A673 (cell line): ENCODE measurements around the gene MSI2. TPM values are rescaled to one million over a fixed set of nuclear protein-coding genes. Genes with fewer than 3 reads are reported as not detected.

Source experiments
- BruUV-seq: library from RNA; stranded (reverse); fragments of 400-500 nt; replicated peaks from 2 replicates; lab custom pipeline; 2021; lab: Mats Ljungman, UMichigan
- CTCF ChIA-PET: fragments of 300-600 bp; sonication (Branson Sonifier 250); formaldehyde crosslinking; loops from one replicate; lab custom pipeline; 2022; ENCODE audit warnings: antibody characterized with exemption; lab: Charles Lee
- POLR2A ChIA-PET: fragments of 300-600 bp; sonication (Branson Sonifier 250); formaldehyde crosslinking; loops from one replicate; lab custom pipeline; 2022; ENCODE audit warnings: antibody characterized with exemption; ENCODE audit not compliant: low non-redundant PET; lab: Charles Lee
- DNase-seq: peaks from one replicate; pipeline ENCODE4 v3.0.0-alpha.2; 2015; ENCODE audit warnings: low spot score
- H3K27ac ChIP-seq: fragments of 200-600 bp; sonication (generic); 2 replicates; pipeline ENCODE4 v1.5.1; 2016; ENCODE audit warnings: mixed run types, low read depth, mild to moderate bottlenecking, mixed read lengths, antibody characterized with exemption, low read length; ENCODE audit not compliant: poor library complexity, severe bottlenecking
- H3K27me3 ChIP-seq: fragments of 200-600 bp; sonication (generic); replicated peaks from 2 replicates; pipeline ENCODE4 v1.6.1; 2017; ENCODE audit warnings: mixed run types, low read depth, mild to moderate bottlenecking, mixed read lengths, antibody characterized with exemption, low read length; ENCODE audit not compliant: insufficient read depth, poor library complexity
- H3K36me3 ChIP-seq: fragments of 200-600 bp; sonication (generic); 2 replicates; pipeline ENCODE4 v1.6.1; 2016; ENCODE audit warnings: mixed run types, mild to moderate bottlenecking, mixed read lengths, antibody characterized with exemption, low read length; ENCODE audit not compliant: insufficient read depth, poor library complexity, severe bottlenecking
- H3K4me1 ChIP-seq: fragments of 200-600 bp; sonication (generic); 2 replicates; pipeline ENCODE4 v1.6.1; 2017; ENCODE audit warnings: mixed run types, mild to moderate bottlenecking, mixed read lengths, antibody characterized with exemption, low read length; ENCODE audit not compliant: insufficient read depth, poor library complexity, severe bottlenecking
- H3K4me3 ChIP-seq: fragments of 200-600 bp; sonication (generic); 2 replicates; pipeline ENCODE4 v1.5.1; 2016; ENCODE audit warnings: low read depth, mixed run types, mild to moderate bottlenecking, mixed read lengths, low read length; ENCODE audit not compliant: poor library complexity, severe bottlenecking
- H3K9me3 ChIP-seq: fragments of 200-600 bp; sonication (generic); 2 replicates; pipeline ENCODE4 v1.6.1; 2016; ENCODE audit warnings: mixed run types, low read depth, mild to moderate bottlenecking, mixed read lengths, antibody characterized with exemption, low read length; ENCODE audit not compliant: poor library complexity, severe bottlenecking
- CTCF ChIP-seq: fragments of 300-800, 200-600 bp; sonication (generic); conservative IDR thresholded peaks from 2 replicates; pipeline ENCODE4 v1.5.1; 2017; ENCODE audit warnings: low read depth, mild to moderate bottlenecking, antibody characterized with exemption, low read length, moderate library complexity, mixed read lengths
- EZH2 ChIP-seq: fragments of 200-600 bp; sonication (generic); IDR thresholded peaks from 2 replicates; pipeline ENCODE4 v1.6.1; 2017; ENCODE audit warnings: borderline replicate concordance, low read depth, mild to moderate bottlenecking, mixed read lengths, antibody characterized with exemption, low read length; ENCODE audit not compliant: poor library complexity, severe bottlenecking
- intact Hi-C: fragments of 100-400 bp; cut with micrococcal nuclease; formaldehyde crosslinking; loops from one replicate; pipeline ENCODE4 v1.10.0; 2022; ENCODE audit not compliant: unreplicated experiment
- total RNA-seq: library from RNA; stranded (reverse); gene quantifications from 2 replicates; pipeline ENCODE4 v1.2.3, GENCODE V29; 2021

Gene MSI2
- total RNA-seq, 1 experiment from 2014 or later: 108 TPM

DNA sequence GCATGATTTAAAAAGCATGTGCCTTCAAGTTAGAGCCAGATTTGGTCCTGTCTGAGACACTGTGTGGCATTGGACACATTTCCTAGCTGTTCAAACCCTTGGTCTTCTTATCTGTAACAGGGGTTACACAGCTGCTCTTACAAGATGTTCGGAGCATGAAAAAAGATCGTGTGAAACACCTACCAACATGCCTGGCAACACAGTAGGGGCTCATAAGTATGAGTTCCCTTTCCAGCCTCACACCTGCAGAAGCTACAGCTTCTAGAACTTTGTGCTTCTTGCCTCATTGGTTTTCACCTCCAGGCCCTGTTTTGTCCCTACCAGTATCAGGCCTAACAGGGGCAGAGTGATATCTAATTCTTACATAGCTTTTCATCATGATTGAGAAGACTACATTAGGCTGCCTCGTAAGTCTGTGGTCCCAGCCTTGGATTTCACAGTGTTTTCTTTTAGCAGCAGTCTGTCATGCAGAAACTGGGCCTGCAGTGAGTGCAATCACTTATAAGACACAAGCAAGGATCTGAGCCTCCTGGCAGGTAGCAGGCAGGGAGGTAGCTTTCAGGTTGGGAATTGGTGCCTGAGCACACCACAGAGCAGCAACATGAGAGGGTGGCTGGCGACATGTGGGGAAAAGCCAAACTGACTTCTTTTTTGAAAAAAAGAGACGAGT, 410.0 kb downstream of the MSI2 start:
- intact Hi-C loops: no loop called here
- peaks cover 27% of the 10 kb centered on the region for H3K4me1 ChIP-seq
- H3K4me3 ChIP-seq: no peak overlapping the region
- ChIA-PET CTCF (no interaction called here), POLR2A (no interaction called here)
- no peak overlapping the region for H3K27ac ChIP-seq
- no peak for TF ChIP-seq EZH2
- no peak for TF ChIP-seq CTCF
- no peaks in the 10 kb centered on the region for H3K27me3 ChIP-seq
- no peaks in the 10 kb centered on the region for H3K36me3 ChIP-seq
- no peaks in the 10 kb centered on the region for H3K9me3 ChIP-seq
- no peak for DNase-seq
- no TSS peak for BruUV-seq

DNA sequence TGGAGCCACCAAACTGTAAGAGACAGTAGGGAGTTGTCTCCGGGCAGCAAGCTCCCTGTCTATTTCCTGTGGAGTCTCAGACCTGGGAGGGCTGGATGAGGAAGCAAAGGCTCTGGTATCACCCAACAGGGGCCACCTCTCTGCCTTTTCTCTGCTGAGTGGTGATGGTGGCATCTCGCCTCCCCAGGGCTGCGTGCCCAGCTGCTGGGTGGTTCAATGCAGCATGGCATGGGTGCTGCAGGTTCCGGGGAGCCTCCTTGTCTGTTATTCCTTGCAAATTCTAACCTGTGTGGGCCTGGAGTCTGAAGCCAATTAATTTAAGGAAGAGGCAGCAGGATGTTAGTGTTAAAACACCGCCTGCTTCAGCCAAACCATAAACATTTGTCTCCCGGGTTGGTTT, 410.6 kb downstream of the MSI2 start:
- TF ChIP-seq CTCF (no peak), EZH2 (no peak)
- ChIA-PET CTCF (no interaction called here), POLR2A (no interaction called here)
- intact Hi-C loops: no loop called here
- Histone ChIP-seq H3K4me3 (no peak overlapping the region), H3K9me3 (no peaks in the 10 kb centered on the region), H3K27ac (no peak overlapping the region), H3K27me3 (no peaks in the 10 kb centered on the region), H3K4me1 (peaks cover 26% of the 10 kb centered on the region), H3K36me3 (no peaks in the 10 kb centered on the region)
- no TSS peak for BruUV-seq
- no peak for DNase-seq

DNA sequence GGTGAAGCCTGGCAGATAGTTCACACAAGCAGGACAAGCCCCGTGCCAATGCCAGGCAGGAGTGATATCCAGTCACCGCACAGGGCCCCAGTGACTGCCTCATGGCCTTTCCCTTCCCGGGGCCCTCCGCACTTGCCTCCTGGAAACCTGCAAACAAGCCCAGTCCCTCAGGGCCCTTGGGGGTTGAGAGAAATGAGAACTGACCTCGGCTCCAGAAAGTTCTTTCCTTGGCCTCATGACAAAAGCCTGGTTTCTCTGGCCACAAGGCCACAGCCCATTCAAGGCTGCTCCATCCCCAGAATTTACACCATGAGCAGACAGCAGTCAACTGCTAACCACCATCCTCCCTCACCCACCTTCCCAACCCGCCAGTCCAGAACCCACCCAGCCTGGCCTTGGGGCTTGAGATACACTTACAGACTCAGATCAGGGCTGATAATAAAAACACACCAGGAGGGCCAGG, 411.2 kb downstream of the MSI2 start:
- ChIA-PET CTCF (no interaction called here), POLR2A (no interaction called here)
- BruUV-seq: no TSS peak
- intact Hi-C loops: no loop called here
- H3K27me3 ChIP-seq: no peaks in the 10 kb centered on the region
- H3K4me1 ChIP-seq: peaks cover 21% of the 10 kb centered on the region
- H3K36me3 ChIP-seq: no peaks in the 10 kb centered on the region
- H3K27ac ChIP-seq: no peak overlapping the region
- DNase-seq: no peak
- H3K4me3 ChIP-seq: no peak overlapping the region
- TF ChIP-seq CTCF (no peak), EZH2 (no peak)
- H3K9me3 ChIP-seq: no peaks in the 10 kb centered on the region
